Upper lobe of left lung (tissue), 6 donors: ENCODE measurements around the gene GDF10. TPM values are rescaled to one million over a fixed set of nuclear protein-coding genes. Genes with fewer than 3 reads are reported as not detected.

Experiments used
- ATAC-seq, 2 donors: fragments of 200-7000 bp; cut with Tn5 transposase; one replicate each; pipeline ENCODE4 v1.9.1; 2022; ENCODE audit warnings: mild to moderate bottlenecking in 2 of 2, moderate library complexity in 2 of 2; ENCODE audit not compliant: low FRiP score in 2 of 2
- DNase-seq, 2 donors: peaks; one replicate each; pipeline ENCODE4 v3.0.0-alpha.2; 2019 to 2020
- H3K27ac ChIP-seq, 4 donors: fragments of 200-600 bp; sonication (generic); one replicate each; pipeline ENCODE4 v1.5.1; 2016 to 2019
- H3K27me3 ChIP-seq, 4 donors: fragments of 200-600 bp; sonication (generic); one replicate each; pipeline ENCODE4 v1.5.1; 2017 to 2019
- H3K36me3 ChIP-seq, 4 donors: fragments of 200-600 bp; sonication (generic); one replicate each; pipeline ENCODE4 v1.5.1; 2016 to 2019
- H3K4me1 ChIP-seq, 4 donors: fragments of 200-600 bp; sonication (generic); one replicate each; pipeline ENCODE4 v1.5.1; 2018 to 2019
- H3K4me3 ChIP-seq, 4 donors: fragments of 200-600 bp; sonication (generic); one replicate each; pipeline ENCODE4 v1.5.1; 2017 to 2019; ENCODE audit warnings: mild to moderate bottlenecking in 2 of 4, moderate library complexity in 1 of 4
- H3K9me3 ChIP-seq, 4 donors: fragments of 200-600 bp; sonication (generic); one replicate each; pipeline ENCODE4 v1.5.1; 2018 to 2019
- CTCF ChIP-seq, 6 experiments: fragments of 450-650 bp in 4 of 6; fragments of 200-600 bp in 2 of 6; sonication (generic) in 2 of 6; IDR thresholded peaks; one replicate each; pipeline ENCODE4 v1.5.1; 2016 to 2019; ENCODE audit warnings: antibody characterized with exemption in 6 of 6
- EP300 ChIP-seq, 4 donors: sonication (generic); formaldehyde crosslinking; IDR thresholded peaks; one replicate each; pipeline ENCODE4 v1.5.1; 2017; ENCODE audit warnings: antibody characterized with exemption in 4 of 4, control low read depth in 2 of 4
- POLR2A ChIP-seq, 4 donors: fragments of 450-650 bp; IDR thresholded peaks; one replicate each; pipeline ENCODE4 v1.5.1; 2016 to 2017; ENCODE audit warnings: antibody characterized with exemption in 4 of 4, mild to moderate bottlenecking in 2 of 4
- POLR2AphosphoS5 ChIP-seq, 2 donors: sonication (generic); formaldehyde crosslinking; IDR thresholded peaks; one replicate each; pipeline ENCODE4 v1.5.1; 2017; ENCODE audit warnings: antibody characterized with exemption in 2 of 2
- WGBS, 2 donors: methylation state at CpG; one replicate each; pipeline ENCODE4 v1.1.5; 2017 to 2018; 5-methylcytosine and 5-hydroxymethylcytosine counted together
- total RNA-seq, 6 donors: library from RNA; depleted of rRNA in 4 of 6; stranded (reverse); fragments of >200 nt in 4 of 6; gene quantifications; one replicate each; pipeline versions ENCODE4 v1.1.0 to v1.2.1, GENCODE V29; 2016 to 2021
- donor health status: DM: no; HTN: no; CAD: no; lungs with moderate emphysema.
- donor health status: DM: no; HTN: yes; CAD: no; lungs with severe emphysema.

GDF10 gene
- total RNA-seq, 6 donors from 2014 or later, result 1.8 to 23.4 (median 7.8) TPM

GRCh38 chr10:47323087-47323486, 23.1 kb downstream of the GDF10 start:
- H3K36me3 ChIP-seq, result no peaks in the 10 kb centered on the region
- TF ChIP-seq EP300 (IDR thresholded peaks at IDR 0.05) (no peak), CTCF (IDR thresholded peaks at IDR 0.05) (no peak), POLR2AphosphoS5 (IDR thresholded peaks at IDR 0.05) (no peak), POLR2A (IDR thresholded peaks at IDR 0.05) (no peak)
- no peak overlapping the region for H3K4me3 ChIP-seq
- no peaks in the 10 kb centered on the region for H3K27me3 ChIP-seq
- ATAC-seq (no peak), DNase-seq (no peak)
- WGBS, 2 donors, result 50 to 77% methylated on average over 1 of the region's 1 CpG
- no peaks in the 10 kb centered on the region for H3K4me1 ChIP-seq
- H3K9me3 ChIP-seq, result no peaks in the 10 kb centered on the region
- no peak overlapping the region for H3K27ac ChIP-seq

- no peak for ATAC-seq
- no peak for DNase-seq
- H3K4me1 ChIP-seq, result no peaks in the 10 kb centered on the region
- no peak overlapping the region for H3K4me3 ChIP-seq
- no peak overlapping the region for H3K27ac ChIP-seq
- H3K9me3 ChIP-seq, result no peaks in the 10 kb centered on the region
- no peaks in the 10 kb centered on the region for H3K27me3 ChIP-seq
- TF ChIP-seq POLR2AphosphoS5 (IDR thresholded peaks at IDR 0.05) (no peak), EP300 (IDR thresholded peaks at IDR 0.05) (no peak), POLR2A (IDR thresholded peaks at IDR 0.05) (no peak), CTCF (IDR thresholded peaks at IDR 0.05) (no peak)
- WGBS, 2 donors, result 49 to 63% methylated on average over 5 of the region's 5 CpGs
- no peaks in the 10 kb centered on the region for H3K36me3 ChIP-seq
Observed at GRCh38 chr10:47323636-47324296, 23.8 kb downstream of the GDF10 start.

DNA sequence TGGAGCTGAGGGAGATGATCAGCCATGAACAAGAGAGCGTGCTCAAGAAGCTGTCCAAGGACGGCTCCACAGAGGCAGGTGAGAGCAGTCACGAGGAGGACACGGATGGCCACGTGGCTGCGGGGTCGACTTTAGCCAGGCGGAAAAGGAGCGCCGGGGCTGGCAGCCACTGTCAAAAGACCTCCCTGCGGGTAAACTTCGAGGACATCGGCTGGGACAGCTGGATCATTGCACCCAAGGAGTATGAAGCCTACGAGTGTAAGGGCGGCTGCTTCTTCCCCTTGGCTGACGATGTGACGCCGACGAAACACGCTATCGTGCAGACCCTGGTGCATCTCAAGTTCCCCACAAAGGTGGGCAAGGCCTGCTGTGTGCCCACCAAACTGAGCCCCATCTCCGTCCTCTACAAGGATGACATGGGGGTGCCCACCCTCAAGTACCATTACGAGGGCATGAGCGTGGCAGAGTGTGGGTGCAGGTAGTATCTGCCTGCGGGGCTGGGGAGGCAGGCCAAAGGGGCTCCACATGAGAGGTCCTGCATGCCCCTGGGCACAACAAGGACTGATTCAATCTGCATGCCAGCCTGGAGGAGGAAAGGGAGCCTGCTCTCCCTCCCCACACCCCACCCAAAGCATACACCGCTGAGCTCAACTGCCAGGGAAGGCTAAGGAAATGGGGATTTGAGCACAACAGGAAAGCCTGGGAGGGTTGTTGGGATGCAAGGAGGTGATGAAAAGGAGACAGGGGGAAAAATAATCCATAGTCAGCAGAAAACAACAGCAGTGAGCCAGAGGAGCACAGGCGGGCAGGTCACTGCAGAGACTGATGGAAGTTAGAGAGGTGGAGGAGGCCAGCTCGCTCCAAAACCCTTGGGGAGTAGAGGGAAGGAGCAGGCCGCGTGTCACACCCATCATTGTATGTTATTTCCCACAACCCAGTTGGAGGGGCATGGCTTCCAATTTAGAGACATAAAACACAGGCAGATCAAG, 25.6 kb downstream of the GDF10 start:
- H3K27ac ChIP-seq, result no peak overlapping the region
- no peaks in the 10 kb centered on the region for H3K4me1 ChIP-seq
- no peaks in the 10 kb centered on the region for H3K36me3 ChIP-seq
- no peak for TF ChIP-seq EP300 (IDR thresholded peaks at IDR 0.05)
- TF ChIP-seq CTCF (IDR thresholded peaks at IDR 0.05), result no peak
- no peak for TF ChIP-seq POLR2A (IDR thresholded peaks at IDR 0.05)
- no peak for TF ChIP-seq POLR2AphosphoS5 (IDR thresholded peaks at IDR 0.05)
- WGBS, 2 donors, result 94 to 95% methylated on average over 22 to 30 of the region's 30 CpGs
- no peaks in the 10 kb centered on the region for H3K9me3 ChIP-seq
- ATAC-seq (no peak), DNase-seq (peak in 1 of 2 donors; percentile 53)
- no peak overlapping the region for H3K4me3 ChIP-seq
- H3K27me3 ChIP-seq, result no peaks in the 10 kb centered on the region

GRCh38 chr10:47326306-47326926, 26.4 kb downstream of the GDF10 start:
- TF ChIP-seq POLR2AphosphoS5 (IDR thresholded peaks at IDR 0.05) (no peak), EP300 (IDR thresholded peaks at IDR 0.05) (no peak), POLR2A (IDR thresholded peaks at IDR 0.05) (no peak), CTCF (IDR thresholded peaks at IDR 0.05) (no peak)
- ATAC-seq (no peak), DNase-seq (no peak)
- 66 to 67% methylated on average over 1 to 5 of the region's 5 CpGs for WGBS, 2 donors
- H3K4me3 ChIP-seq, result no peak overlapping the region
- no peaks in the 10 kb centered on the region for H3K9me3 ChIP-seq
- H3K27ac ChIP-seq, result no peak overlapping the region
- no peaks in the 10 kb centered on the region for H3K4me1 ChIP-seq
- H3K27me3 ChIP-seq, result no peaks in the 10 kb centered on the region
- H3K36me3 ChIP-seq, result no peaks in the 10 kb centered on the region
